ENCODE measurements around the gene MACROD2.
"Not testable (repeated sequence)": the region's sequence is repeated elsewhere in the genome, so short reads cannot be mapped to it uniquely, and the experiment has no call there.

The MACROD2 gene

DNA sequence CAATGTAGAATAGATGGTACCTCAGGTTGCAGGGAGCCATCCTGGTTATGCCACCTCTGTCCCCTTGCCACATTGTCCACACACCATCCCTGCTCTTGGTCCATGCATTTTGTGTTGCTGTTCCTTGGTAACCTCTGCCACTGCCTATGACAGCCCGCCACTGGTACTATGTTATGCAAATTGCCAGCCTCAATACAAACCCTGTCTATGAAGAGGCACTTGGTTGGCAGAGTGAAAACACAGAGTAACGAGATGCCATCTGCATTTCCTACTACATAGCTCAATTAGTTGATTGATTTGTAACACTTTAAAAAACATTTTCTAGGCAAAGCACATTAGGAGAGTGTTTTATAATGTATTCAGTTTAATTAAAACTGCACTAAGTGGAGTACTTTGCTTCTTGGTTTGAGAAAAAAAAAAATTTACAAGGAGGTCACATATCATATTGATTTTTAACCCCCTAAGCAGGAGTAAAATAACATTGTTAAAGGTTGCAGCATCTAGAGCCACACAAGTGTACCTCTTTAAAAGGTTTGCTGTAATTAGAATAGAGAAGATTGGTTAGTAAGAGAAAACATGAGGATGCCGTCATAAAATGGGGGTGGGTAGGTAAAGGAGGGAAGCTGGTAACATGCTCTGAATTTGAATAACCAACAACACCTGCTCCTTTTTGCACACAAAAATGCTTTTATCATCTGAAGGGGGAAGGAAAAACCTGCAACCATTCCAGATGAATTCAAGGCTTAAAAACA, 1760.9 kb downstream of the MACROD2 start:
- no peak for DNase-seq

DNA sequence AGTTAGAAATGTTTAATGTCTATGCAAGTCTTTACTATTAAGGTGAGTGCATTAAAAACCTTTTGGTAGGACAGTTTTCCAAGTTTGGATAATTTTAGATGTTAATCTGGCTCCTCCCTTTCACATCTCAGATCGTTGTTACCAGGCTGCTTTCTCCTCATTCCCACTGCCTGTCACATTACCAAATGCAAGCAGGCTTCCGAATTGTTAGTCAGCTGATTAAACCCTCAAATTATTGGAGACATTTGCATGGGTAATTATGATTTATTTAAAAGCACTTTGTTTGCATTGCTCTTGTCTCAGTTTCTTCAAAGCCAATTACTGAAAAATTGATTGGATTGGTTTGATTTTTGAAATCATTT, 1761.4 kb downstream of the MACROD2 start:
- no peak for DNase-seq

DNA sequence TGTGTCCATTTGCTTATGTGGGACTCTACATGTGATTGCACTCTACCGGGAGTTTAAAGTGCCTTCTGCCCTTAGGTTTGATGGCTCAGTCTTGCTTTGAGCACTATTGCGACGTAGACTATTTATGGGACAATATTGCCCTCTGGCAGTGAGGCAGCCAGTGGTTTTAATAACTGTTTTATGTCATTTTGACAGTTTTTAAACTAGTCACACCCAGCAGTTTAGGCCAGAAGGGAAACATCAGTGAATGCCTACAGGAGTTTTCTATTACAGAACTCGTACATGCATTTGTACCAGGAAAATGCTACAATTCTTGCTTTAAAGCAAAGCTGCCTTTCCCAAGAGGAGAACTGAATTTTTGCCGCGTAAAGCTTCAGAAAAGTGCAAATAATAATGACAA, 1764.3 kb downstream of the MACROD2 start:
- DNase-seq, result no peak

DNA sequence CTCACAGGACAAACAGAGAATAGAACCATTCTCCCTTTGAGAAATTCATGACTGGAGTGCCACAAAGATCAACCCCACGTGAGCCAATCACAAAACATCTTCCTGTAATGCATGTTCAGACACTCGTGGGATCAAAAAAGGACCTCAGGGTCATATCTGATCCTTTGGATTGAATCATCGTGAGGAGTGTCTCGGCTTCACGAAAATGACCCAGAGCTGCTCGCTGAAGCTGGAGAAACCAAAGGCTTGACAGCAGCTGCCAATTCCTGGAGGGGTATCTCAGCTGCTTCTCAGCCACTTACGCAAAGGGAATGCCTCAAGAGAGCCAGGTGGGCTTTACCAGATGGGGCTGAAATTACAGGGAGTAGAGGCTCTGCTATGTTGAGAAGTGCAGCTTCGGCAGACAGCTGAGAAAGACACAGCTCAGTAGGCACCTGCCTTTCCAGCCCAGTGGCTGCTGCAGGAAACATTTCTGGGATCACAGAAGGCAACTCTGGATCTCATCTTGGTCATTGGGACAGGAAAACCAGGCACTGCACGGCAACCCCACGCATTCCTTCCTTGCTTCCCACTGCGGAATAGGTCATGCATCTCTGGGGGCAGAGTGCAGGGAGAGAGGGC, 1764.8 kb downstream of the MACROD2 start:
- DNase-seq, result no peak

DNA sequence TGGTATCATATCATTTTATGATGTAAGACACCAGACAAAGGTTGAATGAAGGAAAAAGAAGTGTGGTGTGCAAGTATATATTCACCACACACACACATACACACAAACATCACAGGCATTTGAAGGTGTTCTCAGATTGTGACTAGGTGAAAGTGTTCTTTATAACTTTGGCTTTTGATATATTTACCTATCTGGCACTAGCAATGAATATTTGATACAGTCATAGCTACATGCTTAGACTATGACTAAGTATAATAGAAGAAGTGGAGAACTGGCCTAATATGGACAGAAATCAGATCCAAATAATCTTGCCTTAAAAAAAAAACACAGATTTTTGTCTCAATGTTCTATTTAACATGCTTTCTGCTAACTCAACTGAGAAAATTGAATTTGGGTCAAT, 1768.0 kb downstream of the MACROD2 start:
- no peak for DNase-seq

DNA sequence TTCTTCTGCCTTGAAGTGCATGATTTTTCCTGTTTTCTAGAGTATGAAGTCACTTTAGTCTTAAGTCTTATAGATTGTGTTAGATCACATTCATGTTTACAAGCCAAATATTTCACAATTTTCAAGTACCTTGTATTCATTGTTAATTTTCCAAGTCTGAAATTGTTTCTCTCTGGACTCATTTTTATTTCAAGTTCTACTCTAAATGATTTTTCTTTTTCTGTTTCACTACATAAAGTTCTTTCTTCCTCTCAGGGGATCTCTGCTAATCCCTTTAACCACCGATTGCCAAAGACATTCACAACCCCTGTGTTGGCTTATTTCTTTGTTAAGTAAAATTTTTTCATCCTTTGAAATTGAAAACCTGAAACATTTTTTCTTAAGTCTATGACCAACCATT, 1772.3 kb downstream of the MACROD2 start:
- no peak for DNase-seq

DNA sequence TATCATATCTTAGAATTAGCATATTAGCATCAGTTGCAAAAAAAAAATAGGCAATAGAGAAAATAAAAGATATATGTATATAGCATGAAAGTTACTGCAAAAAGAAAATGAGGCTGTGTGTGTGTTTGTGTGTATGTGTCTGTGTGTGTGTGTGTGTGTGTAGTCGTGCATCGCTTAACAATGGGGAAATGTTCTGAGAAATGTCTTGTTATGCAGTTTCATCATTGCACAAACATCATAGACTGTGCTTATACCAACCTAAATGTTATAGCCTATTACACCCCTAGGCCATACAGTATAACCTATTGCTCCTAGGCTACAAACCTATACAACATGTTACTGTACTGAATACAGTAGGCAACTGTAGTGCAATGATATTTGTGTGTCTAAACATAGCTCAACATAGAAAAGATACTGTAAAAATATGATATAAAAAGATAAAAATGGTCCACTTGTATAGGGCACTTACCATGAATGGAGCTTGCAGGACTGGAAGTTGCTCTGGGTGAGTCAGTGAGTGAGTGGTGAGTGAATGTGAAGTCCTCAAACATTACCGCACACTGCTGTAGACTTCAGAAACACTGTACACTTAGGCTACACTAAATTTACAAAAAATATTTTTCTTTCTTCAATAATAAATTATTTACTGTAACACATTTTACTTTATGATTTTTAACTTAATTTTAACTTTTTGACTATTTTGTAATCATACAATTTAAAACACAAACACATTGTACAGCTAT, 1772.9 kb downstream of the MACROD2 start:
- no peak for DNase-seq

DNA sequence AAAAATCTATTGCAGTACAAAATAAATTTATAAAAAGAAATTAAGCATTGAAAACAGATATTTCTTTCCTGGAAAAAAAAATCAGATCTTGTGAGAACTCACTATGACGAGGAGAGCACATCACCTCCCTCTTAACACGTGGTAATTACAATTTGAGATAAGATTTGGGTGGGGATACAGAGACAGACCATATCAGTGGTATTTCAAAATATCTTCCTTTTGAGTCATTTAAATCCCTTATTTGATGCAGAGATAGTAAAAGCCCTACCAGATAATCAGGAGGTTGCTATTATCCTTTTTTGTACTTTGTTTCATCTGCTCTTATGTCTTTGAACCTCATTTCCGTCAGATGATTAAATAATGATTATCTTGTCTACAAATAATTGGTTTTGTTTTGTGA, 1777.5 kb downstream of the MACROD2 start:
- DNase-seq, result no peak

DNA sequence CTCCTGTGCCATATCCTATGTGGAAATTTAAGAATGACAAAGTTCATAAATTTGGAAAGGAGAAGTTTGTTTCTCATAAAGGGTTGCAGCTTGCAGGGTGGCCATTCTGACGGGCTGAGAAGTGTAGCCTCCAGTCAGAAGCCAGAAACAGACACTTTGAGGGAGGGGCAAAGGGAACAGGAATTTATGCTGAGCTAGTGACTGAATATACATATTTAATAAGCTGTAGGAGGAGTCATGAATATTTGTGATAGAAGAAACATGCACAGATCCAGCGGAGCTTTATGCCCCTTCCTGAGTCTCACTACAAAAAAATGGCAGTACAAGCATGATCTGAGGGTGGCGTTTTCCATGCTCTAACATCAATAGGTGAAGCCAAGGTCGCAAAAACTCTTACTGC, 1779.6 kb downstream of the MACROD2 start:
- DNase-seq, result no peak

DNA sequence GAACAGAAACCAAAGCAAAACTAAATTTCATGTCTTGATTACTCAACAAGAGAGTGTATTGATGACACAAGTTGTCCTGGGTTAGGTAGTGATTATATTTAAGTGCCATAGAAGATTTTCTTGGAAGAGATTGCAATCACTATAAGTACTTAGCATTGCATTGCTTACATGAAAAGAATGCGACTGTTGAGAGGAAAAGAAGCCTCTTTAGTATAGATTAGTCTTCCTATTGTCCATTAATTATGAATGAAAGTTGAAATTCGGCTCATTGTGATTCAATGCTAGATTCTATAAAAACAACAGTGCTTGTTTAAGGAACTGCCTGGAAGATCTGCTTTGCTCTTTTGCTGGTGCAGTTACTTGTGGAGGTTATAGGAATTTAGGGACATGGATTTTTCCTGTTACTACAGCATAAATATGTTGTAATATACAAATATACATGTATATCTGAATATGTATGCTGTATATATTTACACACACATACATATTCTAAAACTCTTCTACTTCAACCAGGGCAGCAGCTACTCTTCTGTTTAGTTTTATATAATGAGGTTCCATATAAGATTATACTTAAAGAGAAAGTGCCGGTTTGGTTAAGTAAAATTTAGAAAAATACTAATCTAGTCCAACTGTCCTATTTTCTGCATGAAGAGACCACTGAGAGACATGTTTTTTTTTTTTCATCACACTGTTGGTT, 1781.6 kb downstream of the MACROD2 start:
- DNase-seq, result no peak

DNA sequence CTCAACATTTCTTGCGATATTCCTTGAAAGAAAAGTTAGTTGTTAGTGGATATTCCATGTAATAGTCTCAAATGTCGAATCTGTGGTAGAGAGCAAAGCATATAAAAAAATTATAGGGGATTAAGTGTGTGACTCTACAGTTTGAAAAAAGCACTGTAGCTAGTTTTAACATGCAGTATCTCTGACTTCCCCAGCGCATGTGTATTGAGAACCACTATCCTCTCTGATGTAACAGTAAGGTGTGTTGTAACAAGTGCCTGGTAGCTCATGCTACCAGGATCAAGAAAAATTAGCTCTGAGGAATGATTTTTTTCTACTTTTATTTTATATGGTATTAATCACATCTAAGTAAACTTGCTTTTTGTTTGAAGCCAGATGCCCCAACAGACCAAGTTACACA, 1788.7 kb downstream of the MACROD2 start:
- no peak for DNase-seq

DNA sequence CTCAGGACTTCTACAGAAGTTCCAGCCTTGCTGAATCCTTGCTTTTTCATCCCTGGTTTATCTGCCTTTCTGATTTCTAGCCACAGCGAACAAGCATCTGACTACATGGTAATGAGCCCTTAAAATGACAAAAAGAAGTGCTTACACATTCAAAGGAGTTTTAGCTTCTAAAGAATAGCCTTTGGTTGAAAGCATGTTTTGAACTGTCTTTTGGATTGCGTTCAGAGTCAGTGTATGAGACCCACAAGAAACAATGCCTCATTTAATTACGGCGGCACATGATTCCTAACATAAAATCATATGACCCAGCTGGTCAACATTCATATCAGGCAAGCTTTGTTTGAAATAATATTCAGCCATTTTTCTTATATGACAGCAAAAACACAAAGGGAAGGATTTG, 1793.8 kb downstream of the MACROD2 start:
- no peak for DNase-seq

DNA sequence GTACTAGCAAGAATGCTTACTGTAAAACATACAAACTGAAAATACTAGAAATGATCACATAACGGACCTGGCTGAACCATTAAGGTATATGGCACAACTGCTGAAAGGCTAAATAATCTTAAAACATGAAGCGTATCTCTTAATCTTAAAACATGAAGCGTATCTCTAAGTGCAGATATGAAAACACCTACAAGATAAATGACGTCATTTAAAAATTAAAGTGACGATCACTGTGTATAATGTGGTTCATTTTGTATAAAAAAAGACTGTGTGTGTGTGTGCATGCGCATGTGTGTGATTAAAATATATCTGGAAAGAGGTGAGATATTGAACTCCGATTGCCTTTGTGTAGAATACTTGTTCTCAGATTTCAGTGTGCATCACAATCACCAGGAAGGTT, 1797.5 kb downstream of the MACROD2 start:
- no peak for DNase-seq

DNA sequence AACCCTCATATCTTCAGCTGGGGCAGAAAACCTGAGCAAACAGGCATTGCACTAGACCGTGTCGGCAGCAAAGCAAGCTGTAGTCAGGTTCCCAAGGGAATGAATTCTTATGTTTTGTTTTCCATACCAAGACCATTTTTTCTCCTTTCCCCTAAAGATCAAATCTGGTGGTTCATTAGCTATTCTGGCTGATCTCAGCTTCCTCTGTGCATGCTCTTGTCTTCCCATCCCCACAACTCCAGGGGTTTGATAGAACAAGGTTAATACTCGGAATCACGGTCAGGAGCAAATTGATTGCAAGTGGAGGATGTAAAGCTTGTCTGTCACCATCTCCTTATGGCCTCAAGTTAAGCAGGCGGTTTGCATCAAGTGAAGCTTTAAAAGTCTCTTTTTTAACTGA, 1799.1 kb downstream of the MACROD2 start:
- DNase-seq, result no peak

DNA sequence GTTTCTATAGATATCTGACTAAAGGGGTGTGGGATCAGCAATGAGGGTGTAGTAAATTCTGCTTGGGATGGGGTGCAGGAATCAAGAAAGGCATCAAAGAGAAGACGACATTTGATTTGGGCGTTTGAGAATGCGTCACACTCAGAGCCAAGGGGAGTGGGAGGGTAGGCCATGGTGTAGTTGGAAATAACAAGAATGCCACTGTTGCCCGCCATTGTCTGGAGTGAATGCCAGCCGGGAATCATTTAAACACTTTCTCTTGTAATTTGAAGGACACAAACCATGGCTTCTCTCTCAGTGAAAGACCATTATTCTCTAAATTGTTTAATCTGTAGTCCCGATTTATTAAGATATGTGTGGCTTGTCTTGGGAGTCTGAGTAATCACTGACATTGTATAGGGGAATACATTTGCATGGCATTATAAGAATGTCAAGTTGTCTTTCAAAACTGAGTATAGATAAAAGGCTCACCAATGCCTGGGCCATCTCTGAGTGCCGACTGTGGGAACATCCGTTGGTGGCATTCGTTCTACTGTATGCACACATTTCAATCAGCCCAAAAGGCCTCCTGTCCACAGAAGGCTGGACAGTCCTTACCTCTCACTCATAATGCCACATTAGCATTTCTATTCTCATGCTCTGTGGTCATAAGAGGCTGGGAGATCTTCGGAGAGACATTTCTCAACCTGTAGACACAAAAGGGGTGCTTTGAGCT, 1800.1 kb downstream of the MACROD2 start:
- no peak for DNase-seq

DNA sequence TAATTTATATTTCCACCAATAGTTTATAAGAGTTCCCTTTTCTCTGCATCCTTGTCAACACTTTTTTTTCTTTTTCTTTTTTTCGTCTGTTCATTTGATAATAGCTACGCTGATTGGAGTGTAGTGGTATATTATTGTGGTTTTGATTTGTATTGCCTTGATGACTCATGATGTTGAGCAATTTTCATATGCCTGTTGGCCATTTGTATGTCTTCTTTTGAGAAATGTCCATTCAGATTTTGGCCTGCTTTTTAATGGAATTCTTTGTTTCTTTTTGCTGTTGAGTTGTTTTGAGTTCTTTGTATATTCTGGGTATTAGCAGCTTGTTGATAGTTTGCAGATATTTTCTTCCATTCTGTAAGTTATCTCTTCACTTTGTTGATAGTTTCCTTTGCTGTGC, 1804.6 kb downstream of the MACROD2 start:
- no peak for DNase-seq

DNA sequence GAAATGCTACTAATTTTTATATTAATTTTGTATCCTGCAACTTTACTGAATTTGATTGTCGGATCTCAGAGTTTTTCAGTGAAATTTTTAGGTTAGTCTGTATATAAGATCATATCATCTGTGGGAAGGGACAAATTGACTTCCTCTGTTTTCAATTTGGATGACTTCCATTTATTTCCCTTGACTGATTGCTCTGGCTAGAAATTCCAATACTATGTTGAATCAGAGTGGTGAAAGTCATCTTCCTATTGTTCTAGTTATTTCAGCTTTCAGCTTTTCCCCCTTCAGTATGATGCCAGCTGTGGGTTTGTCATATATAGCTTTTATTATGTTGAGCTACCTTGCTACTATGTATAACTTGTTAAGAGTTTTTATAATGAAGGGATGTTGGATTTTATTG, 1806.7 kb downstream of the MACROD2 start:
- DNase-seq, result no peak

DNA sequence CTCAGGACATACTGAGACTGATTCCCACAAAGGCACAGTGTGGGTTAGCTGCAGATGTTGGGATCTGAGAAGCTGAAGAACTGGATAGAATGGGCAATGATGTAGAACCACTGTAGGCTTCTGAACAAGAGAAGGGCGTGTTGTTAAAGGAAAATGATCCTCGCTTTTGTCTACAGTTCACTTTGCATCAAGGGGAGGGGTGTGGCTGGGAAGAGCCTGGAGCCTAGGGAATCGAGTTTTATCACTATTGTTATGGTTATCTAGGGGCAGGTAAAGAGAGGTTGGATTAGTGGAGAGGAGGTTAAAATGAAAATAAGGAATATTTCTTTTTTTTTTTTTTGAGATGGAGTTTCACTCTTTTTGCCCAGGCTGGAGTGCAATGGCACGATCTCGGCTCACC, 1809.8 kb downstream of the MACROD2 start:
- DNase-seq, result no peak

DNA sequence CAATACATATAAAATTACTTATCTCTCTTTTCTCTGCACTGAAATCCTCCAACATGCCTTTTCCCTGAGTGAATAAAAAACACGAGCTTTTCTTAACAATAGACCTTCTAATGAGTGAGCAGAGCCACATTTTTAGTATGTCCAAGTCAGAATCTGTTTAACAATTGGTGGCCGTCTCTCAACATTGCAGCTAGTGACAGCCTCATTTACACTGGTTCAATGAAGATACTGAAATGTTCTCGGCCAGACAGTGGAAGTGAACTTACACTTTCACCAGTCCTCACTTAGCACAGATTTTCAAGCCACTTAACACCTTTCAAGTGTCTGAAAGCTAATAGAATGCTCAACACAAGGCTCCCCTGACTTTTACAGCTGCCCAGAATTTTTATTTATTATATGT, 1810.8 kb downstream of the MACROD2 start:
- no peak for DNase-seq

DNA sequence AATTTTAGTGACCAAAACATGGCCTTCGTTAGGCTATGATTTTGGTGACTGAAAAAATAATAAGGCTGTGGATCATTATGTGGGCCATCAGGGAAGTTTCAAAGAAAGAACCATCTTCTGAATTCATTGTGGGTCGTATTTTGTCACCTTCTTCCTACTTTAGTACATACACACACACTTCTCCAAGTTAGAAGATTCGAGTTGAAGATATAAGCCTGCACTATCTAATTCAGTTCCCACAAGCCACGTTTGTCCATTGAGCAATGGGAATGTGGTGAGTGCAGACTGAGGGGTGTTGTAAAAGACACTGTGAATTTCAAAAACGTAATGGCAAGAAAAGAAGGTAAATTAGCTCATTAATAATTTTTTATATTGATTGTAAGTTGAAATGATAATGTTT, 1812.0 kb downstream of the MACROD2 start:
- no peak for DNase-seq

DNA sequence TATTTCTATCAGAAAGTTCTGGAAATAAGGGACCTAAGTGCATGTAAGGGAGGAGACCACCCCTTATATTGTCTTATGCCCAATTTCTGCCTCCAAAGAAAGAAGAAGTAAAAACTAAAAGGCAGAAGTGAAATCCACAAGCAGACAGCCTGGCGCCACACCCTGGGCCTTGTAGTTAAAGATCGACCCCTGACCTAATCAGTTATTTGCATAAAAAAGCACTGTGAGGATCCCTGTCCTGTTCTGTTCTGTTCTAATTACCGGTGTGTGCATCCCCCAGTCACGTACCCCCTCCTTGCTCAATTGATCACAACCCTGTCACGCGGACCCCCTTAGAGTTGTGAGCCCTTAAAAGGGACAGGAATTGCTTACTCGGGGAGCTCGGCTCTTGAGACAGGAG, 1812.5 kb downstream of the MACROD2 start:
- DNase-seq, result not testable (repeated sequence)

DNA sequence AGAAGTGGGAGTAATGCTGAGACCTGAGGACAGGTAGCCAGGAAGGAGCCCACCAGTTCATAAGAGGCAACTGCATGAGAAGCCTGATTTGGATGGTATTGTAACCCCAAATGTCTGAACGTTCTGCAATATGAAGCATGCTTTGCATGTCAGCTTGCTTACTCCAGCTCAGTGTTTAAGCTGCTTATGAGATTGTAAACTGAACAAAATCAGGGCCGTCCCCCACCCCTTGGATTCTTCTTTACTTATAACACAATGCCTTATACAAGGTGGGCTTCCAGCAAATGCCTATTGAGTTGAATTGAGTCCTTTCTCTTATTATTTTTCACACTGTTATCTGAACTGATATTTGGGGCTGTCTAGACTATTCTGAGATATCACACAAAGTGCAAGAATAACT, 1816.6 kb downstream of the MACROD2 start:
- DNase-seq, result no peak

DNA sequence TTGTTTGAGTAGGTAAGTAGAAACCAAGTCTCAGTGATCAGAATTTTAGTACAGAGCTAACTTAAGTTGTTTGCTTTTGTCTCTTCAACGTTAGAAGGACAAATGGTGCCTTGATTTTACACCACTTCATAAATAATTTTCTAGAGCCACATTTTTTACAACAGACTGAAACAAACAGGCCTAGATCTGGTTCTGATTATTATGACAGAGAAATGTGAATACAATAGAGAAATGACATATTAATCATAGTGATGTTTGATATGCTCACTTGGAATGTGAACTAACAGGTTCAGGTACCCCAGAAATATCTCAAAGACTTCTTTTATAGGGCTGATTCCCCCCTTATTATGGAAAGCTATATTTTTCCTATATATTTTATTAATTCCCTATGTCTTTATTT, 1817.4 kb downstream of the MACROD2 start:
- DNase-seq, result no peak

Data from NCI-H2107 (cell line).